Measurements from ENCODE around the gene TRIM10. TPM values are rescaled to one million over a fixed set of nuclear protein-coding genes. Genes with fewer than 3 reads are reported as not detected.
"Not testable (repeated sequence)": the region's sequence is repeated elsewhere in the genome, so short reads cannot be mapped to it uniquely, and the experiment has no call there.

The TRIM10 gene
- total and polyA plus RNA-seq, 12 donors, result not detected

DNA sequence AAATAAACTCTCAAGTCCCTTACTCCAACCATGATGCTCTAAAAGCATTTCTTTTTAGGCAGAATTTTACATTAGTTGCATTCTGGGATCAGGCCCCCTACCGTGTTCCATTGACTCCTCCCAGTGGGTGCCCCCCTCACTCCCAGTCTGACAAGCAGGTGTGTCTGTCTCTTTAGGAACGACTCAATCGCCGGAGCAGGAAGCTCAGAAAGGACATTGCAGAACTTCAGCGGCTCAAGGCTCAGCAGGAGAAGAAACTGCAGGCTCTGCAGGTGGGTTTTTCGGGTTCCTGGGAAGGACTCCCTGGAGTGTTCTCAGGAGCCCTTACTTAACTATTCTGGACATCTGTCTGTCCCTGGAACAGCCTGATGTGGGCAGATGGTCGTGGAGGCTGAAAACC, 15.2 kb downstream of the TRIM10 start:
- DNase-seq, result no peak
- Histone ChIP-seq H3K4me1 (no peaks in the 10 kb centered on the region), H3K36me3 (no peaks in the 10 kb centered on the region), H3K27me3 (peaks cover 0 to 59% (median 38%) of the 10 kb centered on the region in 7 donors), H3K27ac (no peak overlapping the region), H3K9me3 (no peaks in the 10 kb centered on the region), H3K4me3 (no peak overlapping the region)
- 50 to 56% methylated on average over 7 of the region's 7 CpGs for WGBS, 2 donors
- intact Hi-C loops (cut with DNase I), result no loop called here
- ATAC-seq, result no peak
- TF ChIP-seq, protein P1, sequence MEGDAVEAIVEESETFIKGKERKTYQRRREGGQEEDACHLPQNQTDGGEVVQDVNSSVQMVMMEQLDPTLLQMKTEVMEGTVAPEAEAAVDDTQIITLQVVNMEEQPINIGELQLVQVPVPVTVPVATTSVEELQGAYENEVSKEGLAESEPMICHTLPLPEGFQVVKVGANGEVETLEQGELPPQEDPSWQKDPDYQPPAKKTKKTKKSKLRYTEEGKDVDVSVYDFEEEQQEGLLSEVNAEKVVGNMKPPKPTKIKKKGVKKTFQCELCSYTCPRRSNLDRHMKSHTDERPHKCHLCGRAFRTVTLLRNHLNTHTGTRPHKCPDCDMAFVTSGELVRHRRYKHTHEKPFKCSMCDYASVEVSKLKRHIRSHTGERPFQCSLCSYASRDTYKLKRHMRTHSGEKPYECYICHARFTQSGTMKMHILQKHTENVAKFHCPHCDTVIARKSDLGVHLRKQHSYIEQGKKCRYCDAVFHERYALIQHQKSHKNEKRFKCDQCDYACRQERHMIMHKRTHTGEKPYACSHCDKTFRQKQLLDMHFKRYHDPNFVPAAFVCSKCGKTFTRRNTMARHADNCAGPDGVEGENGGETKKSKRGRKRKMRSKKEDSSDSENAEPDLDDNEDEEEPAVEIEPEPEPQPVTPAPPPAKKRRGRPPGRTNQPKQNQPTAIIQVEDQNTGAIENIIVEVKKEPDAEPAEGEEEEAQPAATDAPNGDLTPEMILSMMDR (IDR thresholded peaks at IDR 0.05), result no peak

GRCh38 chr6:30144811-30145210, 16.2 kb downstream of the TRIM10 start:
- intact Hi-C loops (cut with DNase I), result no loop called here
- ATAC-seq (no peak), DNase-seq (no peak)
- H3K27ac ChIP-seq, result no peak overlapping the region
- no peaks in the 10 kb centered on the region for H3K36me3 ChIP-seq
- no peaks in the 10 kb centered on the region for H3K4me1 ChIP-seq
- peaks cover 0 to 60% (median 41%) of the 10 kb centered on the region in 7 donors for H3K27me3 ChIP-seq
- TF ChIP-seq, protein P1 (IDR thresholded peaks at IDR 0.05), result no peak
- H3K4me3 ChIP-seq, result no peak overlapping the region
- no peaks in the 10 kb centered on the region for H3K9me3 ChIP-seq
- 55 to 72% methylated on average over 6 of the region's 6 CpGs for WGBS, 2 donors

DNA sequence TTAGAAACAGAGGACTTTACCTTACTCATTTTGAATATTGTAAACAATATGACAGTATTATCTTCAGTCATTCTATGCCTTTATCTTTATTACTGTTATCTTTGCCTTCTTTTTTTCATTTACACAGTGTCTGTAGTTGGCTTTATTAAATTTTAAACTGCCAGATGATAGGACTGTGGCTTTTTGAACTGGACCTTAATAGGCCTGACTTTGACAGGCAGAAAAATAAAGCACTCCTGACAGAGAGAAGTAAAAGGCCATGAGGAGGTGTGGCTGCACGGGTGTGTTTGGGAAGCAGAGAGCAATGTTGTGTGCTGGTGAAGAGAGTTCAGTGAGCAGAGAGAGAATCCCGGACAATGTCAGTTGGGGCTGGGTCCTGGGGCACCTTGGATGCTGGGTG, 17.2 kb downstream of the TRIM10 start:
- no peaks in the 10 kb centered on the region for H3K4me1 ChIP-seq
- ATAC-seq (no peak), DNase-seq (no peak)
- intact Hi-C loops (cut with DNase I), result no loop called here
- peaks cover 0 to 62% (median 41%) of the 10 kb centered on the region in 7 donors for H3K27me3 ChIP-seq
- H3K9me3 ChIP-seq, result no peaks in the 10 kb centered on the region
- H3K36me3 ChIP-seq, result no peaks in the 10 kb centered on the region
- 67 to 68% methylated on average over 2 of the region's 2 CpGs for WGBS, 2 donors
- TF ChIP-seq, protein P1 (IDR thresholded peaks at IDR 0.05), result no peak
- no peak overlapping the region for H3K27ac ChIP-seq
- H3K4me3 ChIP-seq, result no peak overlapping the region

DNA sequence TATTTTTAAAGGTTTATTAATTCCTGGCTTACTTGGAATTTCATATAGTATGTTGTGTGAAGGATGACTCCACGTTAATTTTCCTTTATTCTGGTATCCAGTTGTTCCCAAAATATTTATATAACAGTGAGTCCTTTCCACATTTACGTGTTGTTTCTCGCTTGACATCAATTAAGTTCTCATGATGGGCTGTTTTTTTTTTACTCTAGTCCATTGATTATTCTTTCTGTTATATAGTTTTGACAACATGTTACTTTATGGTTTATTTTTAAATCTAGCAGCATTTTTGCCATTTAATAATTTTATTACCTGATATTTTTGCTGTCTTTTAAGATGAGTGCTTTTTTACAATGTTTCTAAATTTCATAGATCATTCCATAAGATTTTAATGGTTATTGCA, 18.3 kb downstream of the TRIM10 start:
- intact Hi-C loops (cut with DNase I), result no loop called here
- H3K27ac ChIP-seq, result no peak overlapping the region

DNA sequence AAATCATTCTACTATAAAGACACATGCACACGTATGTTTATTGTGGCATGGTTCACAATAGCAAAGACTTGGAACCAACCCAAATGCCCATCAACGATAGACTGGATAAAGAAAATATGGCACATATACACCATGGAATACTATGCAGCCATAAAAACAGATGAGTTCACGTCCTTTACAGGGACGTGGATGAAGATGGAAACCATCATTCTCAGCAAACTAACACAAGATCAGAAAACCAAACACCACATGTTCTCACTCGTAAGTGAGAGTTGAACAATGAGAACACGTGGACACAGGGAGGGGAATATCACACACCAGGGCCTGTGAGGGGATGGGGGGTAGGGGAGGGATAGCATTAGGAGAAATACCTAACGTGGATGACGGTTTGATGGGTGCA, 20.8 kb downstream of the TRIM10 start:
- ATAC-seq; H3K36me3 ChIP-seq; H3K9me3 ChIP-seq; H3K4me3 ChIP-seq; H3K4me1 ChIP-seq; DNase-seq; intact Hi-C loops (cut with DNase I); H3K27ac ChIP-seq: not testable (repeated sequence)
- peaks cover 0 to 65% (median 31%) of the 10 kb centered on the region in 7 donors for H3K27me3 ChIP-seq
- WGBS, 2 donors, result 80 to 91% methylated on average over 8 of the region's 8 CpGs

More for the DNA sequence above, 18.3 kb downstream of the TRIM10 start:
- ATAC-seq (no peak), DNase-seq (no peak)
- WGBS, 2 donors, result 77 to 83% methylated on average over 3 of the region's 3 CpGs
- TF ChIP-seq, protein P1 (IDR thresholded peaks at IDR 0.05), result no peak
- Histone ChIP-seq H3K4me3 (no peak overlapping the region), H3K9me3 (no peaks in the 10 kb centered on the region), H3K27me3 (peaks cover 0 to 67% (median 43%) of the 10 kb centered on the region in 7 donors), H3K36me3 (no peaks in the 10 kb centered on the region), H3K4me1 (no peaks in the 10 kb centered on the region)

Data from heart right ventricle (tissue), 16 donors.